Endodermal cell (in vitro differentiated cells): ENCODE data around the gene ADCY2. TPM values are rescaled to one million over a fixed set of nuclear protein-coding genes. Genes with fewer than 3 reads are reported as not detected.

ENCODE experiments used
- DNase-seq: peaks from one replicate; pipeline ENCODE4 v3.0.0-alpha.2; 2017
- H3K27ac ChIP-seq: 2 replicates; pipeline ENCODE4 v1.5.1; 2013; ENCODE audit warnings: mild to moderate bottlenecking, low read depth, low read length, moderate library complexity
- H3K27me3 ChIP-seq: 2 replicates; pipeline ENCODE4 v1.6.1; 2013; ENCODE audit warnings: mild to moderate bottlenecking, low read length, moderate library complexity; ENCODE audit not compliant: insufficient read depth, control insufficient read depth, poor library complexity, severe bottlenecking
- H3K36me3 ChIP-seq: 2 replicates; pipeline ENCODE4 v1.7.0; 2013; ENCODE audit warnings: mild to moderate bottlenecking, low read length, moderate library complexity; ENCODE audit not compliant: control insufficient read depth, insufficient read depth
- H3K4me1 ChIP-seq: one replicate; pipeline ENCODE4 v1.7.0; 2013; ENCODE audit warnings: low read length; ENCODE audit not compliant: control insufficient read depth, insufficient read depth
- H3K4me3 ChIP-seq: 2 replicates; pipeline ENCODE4 v1.5.1; 2013; ENCODE audit warnings: mild to moderate bottlenecking, low read length, moderate library complexity
- H3K9ac ChIP-seq: 2 replicates; pipeline ENCODE4 v1.6.1; 2013; ENCODE audit warnings: mild to moderate bottlenecking, low read length, moderate library complexity; ENCODE audit not compliant: poor library complexity, severe bottlenecking; ENCODE audit errors: extremely low read depth
- H3K9me3 ChIP-seq: 2 replicates; pipeline ENCODE4 v1.6.1; 2013; ENCODE audit warnings: mild to moderate bottlenecking, low read length, moderate library complexity; ENCODE audit not compliant: control insufficient read depth
- H3K27ac Mint-ChIP-seq: 2 replicates; pipeline ENCODE4 v1.8.0; 2020; ENCODE audit warnings: mixed read lengths
- H3K27me3 Mint-ChIP-seq: 2 replicates; pipeline ENCODE4 v1.8.0; 2021; ENCODE audit warnings: mild to moderate bottlenecking, mixed read lengths; ENCODE audit not compliant: insufficient read depth
- H3K36me3 Mint-ChIP-seq: 2 replicates; pipeline ENCODE4 v1.8.0; 2020; ENCODE audit warnings: low read depth, mixed read lengths
- H3K4me1 Mint-ChIP-seq: 2 replicates; pipeline ENCODE4 v1.8.0; 2020; ENCODE audit warnings: mixed read lengths
- H3K4me3 Mint-ChIP-seq: 2 replicates; pipeline ENCODE4 v1.8.0; 2020; ENCODE audit warnings: mild to moderate bottlenecking, moderate library complexity, mixed read lengths
- H3K9me3 Mint-ChIP-seq: 2 replicates; pipeline ENCODE4 v1.8.0; 2020; ENCODE audit warnings: mild to moderate bottlenecking, mixed read lengths
- WGBS, 2 experiments: methylation state at CpG; one replicate each; pipeline versions ENCODE4 v1.1.5 to v1.1.7; 2013; ENCODE audit warnings: missing lambda C conversion rate in 2 of 2, mixed read lengths in 1 of 2; ENCODE audit not compliant: insufficient coverage in 1 of 2, insufficient read length in 1 of 2; 5-methylcytosine and 5-hydroxymethylcytosine counted together
- total RNA-seq, 2 donors: library from RNA; stranded (reverse); fragmentation: NEBNext Ultra II Directional in 1 of 2; extraction: Animal tissue kit (Norgen Biotek cat#: 25700) in 1 of 2; gene quantifications; 2 replicates in 1 of 2; 3 replicates in 1 of 2; pipeline ENCODE4 v1.2.1, GENCODE V29; 2021
- TF ChIP-seq, protein P1 (sequence below): fragments of 200-600 bp; sonication (generic); conservative IDR thresholded peaks from 2 replicates; pipeline ENCODE4 v1.5.0; 2021; ENCODE audit warnings: antibody characterized with exemption, mild to moderate bottlenecking

ADCY2 gene
- total RNA-seq, 2 donors from 2014 or later = 61.5 to 63.2 TPM

DNA sequence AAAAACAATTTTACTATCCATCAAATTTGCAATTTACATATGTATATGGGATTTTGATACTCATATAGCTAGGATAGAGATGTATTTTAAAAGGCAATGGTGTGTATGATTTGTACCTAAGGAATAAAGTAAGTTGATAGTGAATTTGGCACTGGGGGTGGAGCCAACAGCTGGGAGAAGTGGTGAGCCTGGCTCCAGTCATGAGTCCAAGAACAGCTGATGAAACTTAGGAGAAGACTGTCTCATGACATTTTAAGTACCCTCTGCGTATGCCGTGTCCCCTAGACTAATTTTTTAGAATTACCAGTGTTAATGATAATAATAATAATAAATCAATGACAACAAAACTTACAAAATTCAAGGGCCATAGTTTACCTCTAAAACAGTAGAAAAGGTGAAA, 181.4 kb downstream of the ADCY2 start:
- H3K4me1 Mint-ChIP-seq = peaks cover 3% of the 10 kb centered on the region
- Histone ChIP-seq H3K9ac (no peak overlapping the region), H3K36me3 (no peaks in the 10 kb centered on the region), H3K9me3 (no peaks in the 10 kb centered on the region), H3K4me1 (no peaks in the 10 kb centered on the region), H3K27me3 (no peaks in the 10 kb centered on the region), H3K27ac (no peak overlapping the region), H3K4me3 (no peak overlapping the region)
- no peak overlapping the region for H3K4me3 Mint-ChIP-seq
- H3K27ac Mint-ChIP-seq = no peak overlapping the region
- H3K27me3 Mint-ChIP-seq = no peaks in the 10 kb centered on the region
- H3K9me3 Mint-ChIP-seq = no peaks in the 10 kb centered on the region
- H3K36me3 Mint-ChIP-seq = peaks cover 12% of the 10 kb centered on the region
- TF ChIP-seq, protein P1, sequence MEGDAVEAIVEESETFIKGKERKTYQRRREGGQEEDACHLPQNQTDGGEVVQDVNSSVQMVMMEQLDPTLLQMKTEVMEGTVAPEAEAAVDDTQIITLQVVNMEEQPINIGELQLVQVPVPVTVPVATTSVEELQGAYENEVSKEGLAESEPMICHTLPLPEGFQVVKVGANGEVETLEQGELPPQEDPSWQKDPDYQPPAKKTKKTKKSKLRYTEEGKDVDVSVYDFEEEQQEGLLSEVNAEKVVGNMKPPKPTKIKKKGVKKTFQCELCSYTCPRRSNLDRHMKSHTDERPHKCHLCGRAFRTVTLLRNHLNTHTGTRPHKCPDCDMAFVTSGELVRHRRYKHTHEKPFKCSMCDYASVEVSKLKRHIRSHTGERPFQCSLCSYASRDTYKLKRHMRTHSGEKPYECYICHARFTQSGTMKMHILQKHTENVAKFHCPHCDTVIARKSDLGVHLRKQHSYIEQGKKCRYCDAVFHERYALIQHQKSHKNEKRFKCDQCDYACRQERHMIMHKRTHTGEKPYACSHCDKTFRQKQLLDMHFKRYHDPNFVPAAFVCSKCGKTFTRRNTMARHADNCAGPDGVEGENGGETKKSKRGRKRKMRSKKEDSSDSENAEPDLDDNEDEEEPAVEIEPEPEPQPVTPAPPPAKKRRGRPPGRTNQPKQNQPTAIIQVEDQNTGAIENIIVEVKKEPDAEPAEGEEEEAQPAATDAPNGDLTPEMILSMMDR = no peak
- no CpG with 5 or more reads among the region's 2 CpGs for WGBS, 2 experiments
- DNase-seq = no peak

DNA sequence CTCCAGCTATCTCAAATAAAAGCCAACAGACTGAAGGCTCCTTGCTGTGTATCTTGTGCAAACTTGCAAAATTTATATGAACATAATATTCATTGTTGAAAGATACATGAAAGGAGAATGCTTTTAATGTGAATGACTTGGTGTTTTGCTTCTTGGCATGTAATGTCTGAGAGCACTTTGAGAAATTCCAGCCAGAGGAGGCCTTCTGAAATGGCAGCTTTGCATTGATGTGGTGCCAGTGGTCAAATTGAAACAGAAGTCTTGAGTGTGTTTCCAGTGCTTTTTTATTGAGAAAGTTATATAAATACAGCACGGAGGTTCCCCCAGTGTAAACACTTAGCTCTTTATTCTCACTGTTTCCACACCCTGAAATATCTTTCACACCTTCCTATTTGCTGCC, 182.1 kb downstream of the ADCY2 start:
- Histone ChIP-seq H3K27me3 (no peaks in the 10 kb centered on the region), H3K9ac (no peak overlapping the region), H3K36me3 (no peaks in the 10 kb centered on the region), H3K4me1 (no peaks in the 10 kb centered on the region), H3K9me3 (no peaks in the 10 kb centered on the region), H3K27ac (no peak overlapping the region), H3K4me3 (no peak overlapping the region)
- H3K27ac Mint-ChIP-seq = no peak overlapping the region
- H3K36me3 Mint-ChIP-seq = peaks cover 7% of the 10 kb centered on the region
- no peak overlapping the region for H3K4me3 Mint-ChIP-seq
- no CpG with 5 or more reads among the region's 1 CpG for WGBS, 2 experiments
- no peaks in the 10 kb centered on the region for H3K27me3 Mint-ChIP-seq
- TF ChIP-seq, protein P1 = no peak
- peaks cover 3% of the 10 kb centered on the region for H3K4me1 Mint-ChIP-seq
- no peaks in the 10 kb centered on the region for H3K9me3 Mint-ChIP-seq
- no peak for DNase-seq

DNA sequence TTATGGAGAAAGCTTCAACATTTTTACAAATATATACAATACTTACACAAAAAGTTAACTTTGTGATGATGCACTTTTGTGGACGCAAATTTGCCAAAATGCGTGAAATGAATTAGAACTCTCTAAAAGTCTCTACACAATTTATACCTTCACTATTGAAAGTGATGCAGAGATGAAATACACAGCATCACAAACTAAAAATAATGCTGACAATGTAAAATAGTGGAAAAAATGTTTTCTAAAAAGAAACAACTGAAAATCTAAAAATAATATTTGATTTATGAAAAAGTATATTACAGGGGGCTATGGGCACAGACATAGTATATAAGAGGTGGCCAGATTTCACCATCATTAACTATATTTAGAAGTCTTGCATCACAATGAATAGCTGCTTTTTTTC, 188.8 kb downstream of the ADCY2 start:
- H3K27me3 ChIP-seq = no peaks in the 10 kb centered on the region

More for the DNA sequence above, 188.8 kb downstream of the ADCY2 start:
- Histone ChIP-seq H3K4me3 (no peak overlapping the region), H3K27ac (no peak overlapping the region), H3K36me3 (no peaks in the 10 kb centered on the region), H3K9ac (no peak overlapping the region), H3K4me1 (no peaks in the 10 kb centered on the region), H3K9me3 (no peaks in the 10 kb centered on the region)
- H3K4me3 Mint-ChIP-seq = no peak overlapping the region
- peaks cover 3% of the 10 kb centered on the region for H3K4me1 Mint-ChIP-seq
- no peaks in the 10 kb centered on the region for H3K9me3 Mint-ChIP-seq
- no peaks in the 10 kb centered on the region for H3K27me3 Mint-ChIP-seq
- no peak for DNase-seq
- TF ChIP-seq, protein P1 = no peak
- H3K27ac Mint-ChIP-seq = no peak overlapping the region
- 100% methylated on average over 2 of the region's 2 CpGs; no CpG with 5 or more reads in 1 of the 2 experiments for WGBS, 2 experiments
- H3K36me3 Mint-ChIP-seq = no peaks in the 10 kb centered on the region
